ENCODE measurements around the gene C8G. TPM values are rescaled to one million over a fixed set of nuclear protein-coding genes. Genes with fewer than 3 reads are reported as not detected.

C8G gene
- total and polyA plus RNA-seq, 2 of the 4 experiments (the other 2 are of a cell fraction): 0.80 TPM; not detected in 1

GRCh38 chr9:136991993-136992818 lies 47.2 kb downstream of the C8G start, which contains the start of gene PAXX:
PAXX (plus strand) TSS chr9:136992422; CDS start chr9:136992444, 22 bp downstream.
- dilution Hi-C loops (cut with HindIII; ENCODE audit: low sequenced_read_pairs, unreplicated experiment): no loop called here
- Histone ChIP-seq H3K23ac (ENCODE audit: low read depth, low read length) (peak within 1 kb of the TSS; percentile 7), H2AFZ (replicated peaks; ENCODE audit: low read length, poor library complexity) (peak within 1 kb of the TSS; percentile 93), H2BK15ac (ENCODE audit: low read depth, low read length) (no peak within 1 kb of the TSS), H3K18ac (ENCODE audit: low read depth, low read length) (no peak within 1 kb of the TSS), H2AK9ac (replicated peaks; ENCODE audit: low read depth, low read length, poor library complexity) (peak within 1 kb of the TSS; percentile 95), H4K5ac (ENCODE audit: low read depth, low read length) (peak within 1 kb of the TSS; percentile 82), H2BK20ac (ENCODE audit: low read depth, low read length) (no peak within 1 kb of the TSS), H3K9me1 (ENCODE audit: insufficient read depth, low read length) (peaks cover 3% of the 10 kb centered on the region; the same call in 1 of the 2 replicates), H3K9ac (ENCODE audit: low read depth, low read length) (peak within 1 kb of the TSS; percentile 46), H3K4me2 (ENCODE audit: low read depth, low read length) (peak within 1 kb of the TSS; percentile 67), H3K36me3 (ENCODE audit: control insufficient read depth, insufficient read depth, low read length) (peaks cover 5% of the 10 kb centered on the region; the same call in 1 of the 2 replicates), H3K27me3 (ENCODE audit: control insufficient read depth, insufficient read depth, low read length) (peaks cover 15% of the 10 kb centered on the region), H4K20me1 (ENCODE audit: insufficient read depth, low read length) (no peaks in the 10 kb centered on the region; the same call in 1 of the 2 replicates), H2BK120ac (ENCODE audit: low read depth, low read length) (0 out of 2 replicates have a peak within 1 kb of the TSS, but pooled peaks have one; percentile 30), H4K8ac (ENCODE audit: low read depth in 2 of 2, low read length in 2 of 2) (peak within 1 kb of the TSS; percentile 56 to 88; a peak in 3 of 4 replicates), H3K4me1 (ENCODE audit: control insufficient read depth, insufficient read depth, low read length) (peaks cover 18% of the 10 kb centered on the region), H3K9me3 (ENCODE audit: control insufficient read depth, insufficient read depth, low read length) (peaks cover 6% of the 10 kb centered on the region), H3K4me3 (ENCODE audit: insufficient read depth, low read depth, low read length) (peak within 1 kb of the TSS; percentile 58), H3K14ac (replicated peaks; ENCODE audit: low read depth, low read length) (peak within 1 kb of the TSS; percentile 66), H3K4ac (ENCODE audit: low read depth, low read length) (peak within 1 kb of the TSS; percentile 77), H2AK5ac (ENCODE audit: low read depth, low read length) (peak within 1 kb of the TSS; percentile 93), H2BK5ac (ENCODE audit: low read depth, low read length, poor library complexity, severe bottlenecking) (peak within 1 kb of the TSS; percentile 28), H4K91ac (ENCODE audit: insufficient read depth, low read depth, low read length) (peak within 1 kb of the TSS; percentile 26; the same call in 1 of the 2 replicates), H3K79me1 (ENCODE audit: low read depth in 1 of 2, low read length in 2 of 2) (peaks cover 6 to 16% of the 10 kb centered on the region in 2 experiments; a peak in 3 of 4 replicates), H3K56ac (ENCODE audit: extremely low read depth, insufficient read depth, low read length) (no peak within 1 kb of the TSS), H3K27ac (ENCODE audit: insufficient read depth, low read length) (peak within 1 kb of the TSS; percentile 67; the same call in 1 of the 2 replicates)
- POLR2A ChIA-PET (ENCODE audit: unreplicated experiment): no interaction called here
- CTCF ChIA-PET: interaction anchor here (1.6 kb wide), 1 partner anchor 37 kb away, joined by 7 read pairs; no protein-coding TSS in a partner anchor
- intact Hi-C loops (cut with micrococcal nuclease): no loop called here
- ATAC-seq (ENCODE audit: low read depth) (peak; percentile 99), DNase-seq (peak; percentile 82)
- in situ Hi-C loops (cut with MboI; ENCODE audit: low sequenced_read_pairs): no loop called here
- TF ChIP-seq MAZ (IDR thresholded peaks at IDR 0.05; ENCODE audit: borderline replicate concordance, low read depth, low read length) (peak; percentile 51; the same call in 1 of the 2 replicates), SMC3 (IDR thresholded peaks at IDR 0.05; ENCODE audit: low read depth, low read length) (no peak), RAD21 (IDR thresholded peaks at IDR 0.05; ENCODE audit: low read length) (no peak), MXI1 (IDR thresholded peaks at IDR 0.05; ENCODE audit: borderline replicate concordance, low read depth, low read length) (peak; percentile 72; the same call in 1 of the 2 replicates), USF2 (IDR thresholded peaks at IDR 0.05; ENCODE audit: low read depth, low read length) (no peak), FOS (IDR thresholded peaks at IDR 0.05; ENCODE audit: low read depth, low read length) (no peak)
- WGBS, 2 experiments (ENCODE audit: extremely low coverage in 2 of 2, insufficient read length in 1 of 2): 0% methylated on average over 10 of the region's 92 CpGs; no CpG with 5 or more reads in 1 of the 2 experiments
- TSS peak; percentile 66 for BruUV-seq (replicated peaks)

Data from IMR-90 (cell line).